Panc1 (cell line): Measurements from ENCODE around the gene GNAS. TPM values are rescaled to one million over a fixed set of nuclear protein-coding genes. Genes with fewer than 3 reads are reported as not detected.

Experiments used
- ATAC-seq: fragments of 200-7000 bp; cut with Tn5 transposase; 2 replicates; pipeline ENCODE4 v1.9.1; 2020; ENCODE audit warnings: mild to moderate bottlenecking, moderate library complexity
- BruUV-seq: library from RNA; stranded (reverse); fragments of 400-500 nt; replicated peaks from 2 replicates; lab custom pipeline; 2021; lab: Mats Ljungman, UMichigan
- CTCF ChIA-PET: fragments of 300-600 bp; sonication (Branson Sonifier 250); formaldehyde crosslinking; loops from one replicate; lab custom pipeline; 2022; ENCODE audit warnings: antibody characterized with exemption; lab: Charles Lee
- POLR2A ChIA-PET: fragments of 300-600 bp; sonication (Branson Sonifier 250); formaldehyde crosslinking; loops from one replicate; lab custom pipeline; 2022; ENCODE audit warnings: antibody characterized with exemption; lab: Charles Lee
- DNase-seq: peaks from one replicate; pipeline ENCODE4 v3.0.0-alpha.2; 2010; ENCODE audit warnings: low read depth, low spot score
- H3K27ac ChIP-seq: 2 replicates; pipeline ENCODE4 v1.5.1; 2011; ENCODE audit warnings: mild to moderate bottlenecking, low read length, inconsistent platforms
- H3K27me3 ChIP-seq: fragments of 200-500 bp; sonication (Bioruptor generic); 2 replicates; pipeline ENCODE4 v1.6.0; 2014; ENCODE audit warnings: low read length, inconsistent platforms; ENCODE audit not compliant: control insufficient read depth, insufficient read depth
- H3K36me3 ChIP-seq: fragments of 200-500 bp; sonication (Bioruptor generic); 2 replicates; pipeline ENCODE4 v1.5.1; 2014; ENCODE audit warnings: inconsistent platforms, mild to moderate bottlenecking, low read length, moderate library complexity; ENCODE audit not compliant: control insufficient read depth, insufficient read depth
- H3K4me1 ChIP-seq: 2 replicates; pipeline ENCODE4 v1.5.1; 2011; ENCODE audit warnings: inconsistent platforms, mild to moderate bottlenecking, low read length, moderate library complexity; ENCODE audit not compliant: control insufficient read depth, insufficient read depth
- H3K4me3 ChIP-seq, 2 experiments: 2 replicates each; pipeline ENCODE4 v1.5.1; 2011 to 2012; ENCODE audit warnings: low read depth in 2 of 2, low read length in 2 of 2, mild to moderate bottlenecking in 2 of 2, inconsistent platforms in 1 of 2, moderate library complexity in 1 of 2
- H3K9me3 ChIP-seq: fragments of 200-500 bp; sonication (Bioruptor generic); 2 replicates; pipeline ENCODE4 v1.5.1; 2014; ENCODE audit warnings: low read depth, mild to moderate bottlenecking, inconsistent platforms, low read length, moderate library complexity; ENCODE audit not compliant: control insufficient read depth, insufficient read depth
- POLR2AphosphoS5 ChIP-seq: IDR thresholded peaks from 2 replicates; pipeline ENCODE4 v1.6.1; 2012; ENCODE audit warnings: mild to moderate bottlenecking, low read depth, low read length, moderate library complexity
- SIN3A ChIP-seq: IDR thresholded peaks from 2 replicates; pipeline ENCODE4 v1.6.1; 2012; ENCODE audit warnings: low read depth, mild to moderate bottlenecking, low read length, moderate library complexity, borderline replicate concordance; ENCODE audit not compliant: insufficient read depth
- TCF7L2 ChIP-seq: IDR thresholded peaks from 2 replicates; pipeline ENCODE4 v1.6.1; 2011; ENCODE audit warnings: mild to moderate bottlenecking, low read depth, low read length, inconsistent platforms
- in situ Hi-C: cut with HindIII; loops from 2 replicates; pipeline ENCODE4 v1.10.0; 2016; ENCODE audit warnings: low sequenced_read_pairs, low pct_unique_long_range_greater_than_20kb
- intact Hi-C: fragments of 100-400 bp; cut with micrococcal nuclease; formaldehyde crosslinking; loops from one replicate; pipeline ENCODE4 v1.10.0; 2022; ENCODE audit not compliant: unreplicated experiment
- total RNA-seq: library from RNA; stranded (reverse); gene quantifications from one replicate; pipeline ENCODE4 v1.2.1, GENCODE V29; 2021; ENCODE audit not compliant: unreplicated experiment
- TF ChIP-seq, protein P1 (sequence below): fragments of 450-650 bp; IDR thresholded peaks from 2 replicates; pipeline ENCODE4 v1.5.1; 2017; ENCODE audit warnings: mild to moderate bottlenecking
- TF ChIP-seq, protein P2 (sequence below), 2 experiments: IDR thresholded peaks; 2 replicates each; pipeline ENCODE4 v1.6.1; 2011 to 2012; ENCODE audit warnings: low read depth in 2 of 2, control low read depth in 1 of 2, low read length in 1 of 2, mild to moderate bottlenecking in 1 of 2, moderate library complexity in 1 of 2; ENCODE audit not compliant: insufficient read depth in 1 of 2

GNAS gene
- total RNA-seq, 1 experiment from 2014 or later: 756 TPM

DNA sequence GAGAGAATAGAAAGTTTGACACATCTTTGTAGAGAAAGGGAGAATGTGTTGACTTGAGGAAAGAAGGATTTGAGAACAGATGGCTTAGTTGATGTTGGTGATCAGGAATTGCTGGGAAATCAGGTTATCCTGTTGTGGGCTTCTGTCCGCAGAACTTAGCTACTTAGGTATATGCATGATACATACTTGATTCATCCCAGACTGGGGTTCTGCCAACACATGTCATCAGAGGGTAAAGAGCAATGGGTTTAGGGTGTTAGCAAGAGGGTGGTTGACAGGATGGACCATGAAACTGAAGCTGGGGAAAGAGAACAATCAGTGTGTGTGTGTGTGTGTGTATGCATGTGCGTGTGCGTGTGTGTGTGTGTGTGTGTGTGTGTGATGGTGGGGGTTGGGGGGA is 78.0 kb downstream of the GNAS start:
- H3K36me3 ChIP-seq: no peaks in the 10 kb centered on the region
- H3K27me3 ChIP-seq: no peaks in the 10 kb centered on the region; the same call in 1 of the 2 replicates
- no peak for DNase-seq
- H3K27ac ChIP-seq: no peak overlapping the region
- no TSS peak for BruUV-seq
- TF ChIP-seq POLR2AphosphoS5 (no peak), SIN3A (no peak), TCF7L2 (no peak)
- TF ChIP-seq, protein P1, sequence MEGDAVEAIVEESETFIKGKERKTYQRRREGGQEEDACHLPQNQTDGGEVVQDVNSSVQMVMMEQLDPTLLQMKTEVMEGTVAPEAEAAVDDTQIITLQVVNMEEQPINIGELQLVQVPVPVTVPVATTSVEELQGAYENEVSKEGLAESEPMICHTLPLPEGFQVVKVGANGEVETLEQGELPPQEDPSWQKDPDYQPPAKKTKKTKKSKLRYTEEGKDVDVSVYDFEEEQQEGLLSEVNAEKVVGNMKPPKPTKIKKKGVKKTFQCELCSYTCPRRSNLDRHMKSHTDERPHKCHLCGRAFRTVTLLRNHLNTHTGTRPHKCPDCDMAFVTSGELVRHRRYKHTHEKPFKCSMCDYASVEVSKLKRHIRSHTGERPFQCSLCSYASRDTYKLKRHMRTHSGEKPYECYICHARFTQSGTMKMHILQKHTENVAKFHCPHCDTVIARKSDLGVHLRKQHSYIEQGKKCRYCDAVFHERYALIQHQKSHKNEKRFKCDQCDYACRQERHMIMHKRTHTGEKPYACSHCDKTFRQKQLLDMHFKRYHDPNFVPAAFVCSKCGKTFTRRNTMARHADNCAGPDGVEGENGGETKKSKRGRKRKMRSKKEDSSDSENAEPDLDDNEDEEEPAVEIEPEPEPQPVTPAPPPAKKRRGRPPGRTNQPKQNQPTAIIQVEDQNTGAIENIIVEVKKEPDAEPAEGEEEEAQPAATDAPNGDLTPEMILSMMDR: no peak
- TF ChIP-seq, protein P2, sequence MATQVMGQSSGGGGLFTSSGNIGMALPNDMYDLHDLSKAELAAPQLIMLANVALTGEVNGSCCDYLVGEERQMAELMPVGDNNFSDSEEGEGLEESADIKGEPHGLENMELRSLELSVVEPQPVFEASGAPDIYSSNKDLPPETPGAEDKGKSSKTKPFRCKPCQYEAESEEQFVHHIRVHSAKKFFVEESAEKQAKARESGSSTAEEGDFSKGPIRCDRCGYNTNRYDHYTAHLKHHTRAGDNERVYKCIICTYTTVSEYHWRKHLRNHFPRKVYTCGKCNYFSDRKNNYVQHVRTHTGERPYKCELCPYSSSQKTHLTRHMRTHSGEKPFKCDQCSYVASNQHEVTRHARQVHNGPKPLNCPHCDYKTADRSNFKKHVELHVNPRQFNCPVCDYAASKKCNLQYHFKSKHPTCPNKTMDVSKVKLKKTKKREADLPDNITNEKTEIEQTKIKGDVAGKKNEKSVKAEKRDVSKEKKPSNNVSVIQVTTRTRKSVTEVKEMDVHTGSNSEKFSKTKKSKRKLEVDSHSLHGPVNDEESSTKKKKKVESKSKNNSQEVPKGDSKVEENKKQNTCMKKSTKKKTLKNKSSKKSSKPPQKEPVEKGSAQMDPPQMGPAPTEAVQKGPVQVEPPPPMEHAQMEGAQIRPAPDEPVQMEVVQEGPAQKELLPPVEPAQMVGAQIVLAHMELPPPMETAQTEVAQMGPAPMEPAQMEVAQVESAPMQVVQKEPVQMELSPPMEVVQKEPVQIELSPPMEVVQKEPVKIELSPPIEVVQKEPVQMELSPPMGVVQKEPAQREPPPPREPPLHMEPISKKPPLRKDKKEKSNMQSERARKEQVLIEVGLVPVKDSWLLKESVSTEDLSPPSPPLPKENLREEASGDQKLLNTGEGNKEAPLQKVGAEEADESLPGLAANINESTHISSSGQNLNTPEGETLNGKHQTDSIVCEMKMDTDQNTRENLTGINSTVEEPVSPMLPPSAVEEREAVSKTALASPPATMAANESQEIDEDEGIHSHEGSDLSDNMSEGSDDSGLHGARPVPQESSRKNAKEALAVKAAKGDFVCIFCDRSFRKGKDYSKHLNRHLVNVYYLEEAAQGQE (IDR thresholded peaks at IDR 0.05; ENCODE audit: insufficient read depth in 1 of 2, low read depth in 2 of 2, low read length in 1 of 2): no peak
- ChIA-PET CTCF (no interaction called here), POLR2A (no interaction called here)
- ATAC-seq: no peak
- no peak overlapping the region for H3K4me3 ChIP-seq
- in situ Hi-C loops: no loop called here
- intact Hi-C loops: no loop called here
- H3K9me3 ChIP-seq: no peaks in the 10 kb centered on the region
- no peaks in the 10 kb centered on the region for H3K4me1 ChIP-seq

DNA sequence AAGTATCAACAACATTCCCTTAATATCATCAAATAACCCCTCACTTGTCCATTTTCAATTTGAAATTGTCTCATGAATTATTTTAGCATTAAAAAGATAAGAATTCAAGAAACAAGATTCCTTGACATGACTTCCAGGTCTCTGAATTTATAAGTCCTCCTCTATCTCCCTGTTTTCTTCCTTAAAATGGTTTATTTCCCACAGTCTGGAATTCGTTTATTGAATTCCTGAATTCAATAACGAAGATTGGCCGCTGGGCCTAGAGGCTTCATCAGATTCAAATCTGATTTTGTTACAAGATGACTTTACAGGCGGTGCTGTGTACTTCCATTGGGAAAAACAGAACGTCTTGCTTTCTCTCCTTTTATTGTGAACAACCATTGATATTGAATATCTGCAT is 79.7 kb downstream of the GNAS start:
- Histone ChIP-seq H3K4me1 (no peaks in the 10 kb centered on the region), H3K27ac (no peak overlapping the region), H3K36me3 (no peaks in the 10 kb centered on the region), H3K9me3 (no peaks in the 10 kb centered on the region), H3K27me3 (no peaks in the 10 kb centered on the region; the same call in 1 of the 2 replicates), H3K4me3 (no peak overlapping the region)
- POLR2A ChIA-PET: no interaction called here
- intact Hi-C loops (no loop called here), in situ Hi-C loops (no loop called here)
- no peak for ATAC-seq
- CTCF ChIA-PET: no interaction called here
- DNase-seq: no peak
- no TSS peak for BruUV-seq
- TF ChIP-seq, protein P2 (IDR thresholded peaks at IDR 0.05; ENCODE audit: insufficient read depth in 1 of 2, low read depth in 2 of 2, low read length in 1 of 2): no peak
- TF ChIP-seq SIN3A (no peak), POLR2AphosphoS5 (no peak), TCF7L2 (no peak)
- TF ChIP-seq, protein P1: no peak
